IPS-20b (cell line): ENCODE data around the gene PLEKHG3.
A peak's percentile ranks its signal among the peaks of the same experiment; 100 is the strongest.
"Not testable (repeated sequence)": the region's sequence is repeated elsewhere in the genome, so short reads cannot be mapped to it uniquely, and the experiment has no call there.

Experiments
- H3K27ac ChIP-seq: one replicate; pipeline ENCODE4 v1.5.1; 2013; ENCODE audit warnings: low read length
- H3K27me3 ChIP-seq: 2 replicates; pipeline ENCODE4 v1.6.1; 2013; ENCODE audit warnings: mild to moderate bottlenecking, low read length, inconsistent platforms; ENCODE audit not compliant: insufficient read depth
- H3K36me3 ChIP-seq: 2 replicates; pipeline ENCODE4 v1.6.1; 2013; ENCODE audit warnings: low read depth, mild to moderate bottlenecking, inconsistent platforms, low read length, moderate library complexity; ENCODE audit not compliant: insufficient read depth
- H3K4me1 ChIP-seq: 2 replicates; pipeline ENCODE4 v1.6.1; 2013; ENCODE audit warnings: mild to moderate bottlenecking, control low read depth, inconsistent platforms, low read length, moderate library complexity; ENCODE audit not compliant: insufficient read depth
- H3K4me3 ChIP-seq: 2 replicates; pipeline ENCODE4 v1.5.1; 2013; ENCODE audit warnings: mild to moderate bottlenecking, low read length, inconsistent platforms
- H3K9ac ChIP-seq: 2 replicates; pipeline ENCODE4 v1.6.1; 2013; ENCODE audit warnings: low read depth, mild to moderate bottlenecking, inconsistent platforms, low read length, moderate library complexity
- H3K9me3 ChIP-seq: 2 replicates; pipeline ENCODE4 v1.6.1; 2013; ENCODE audit warnings: mild to moderate bottlenecking, low read depth, low read length, inconsistent platforms; ENCODE audit not compliant: insufficient read depth

The PLEKHG3 gene

DNA sequence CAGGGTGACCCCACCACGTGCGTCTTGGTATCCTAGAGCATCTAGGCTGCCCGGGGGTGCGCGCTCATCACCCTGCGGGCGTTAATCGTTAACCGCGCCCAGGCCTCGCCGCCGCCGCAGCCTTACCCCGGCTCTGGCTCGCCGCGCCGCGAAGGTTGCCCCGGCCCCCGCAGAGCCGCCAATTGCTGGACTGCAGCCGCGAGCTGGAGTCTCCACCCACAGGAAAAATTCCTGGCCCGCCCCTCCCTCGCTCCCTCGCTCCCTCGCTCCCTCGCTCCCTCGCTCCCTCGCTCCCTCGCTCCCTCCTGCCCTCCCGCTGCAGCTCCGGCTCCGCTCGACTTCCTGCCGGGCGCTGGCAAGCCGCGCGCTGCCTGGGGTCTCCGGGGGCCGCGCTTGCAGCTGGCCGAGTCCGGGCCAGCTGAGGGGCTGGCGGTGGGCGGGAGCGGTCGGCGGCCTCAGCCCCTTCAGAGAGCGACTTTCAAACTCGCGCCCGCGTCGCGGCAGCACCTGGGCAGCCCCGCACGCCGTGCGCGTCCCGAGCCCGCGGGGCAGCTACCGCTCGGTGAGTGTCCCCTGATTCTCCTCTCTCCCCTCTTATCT lies at the start of gene PLEKHG3:
TSS of gene PLEKHG3 (plus strand) at position 282 of the 600 bp plus-strand sequence. CDS start 23,208 bp downstream, outside the sequence.
- Histone ChIP-seq H3K27me3 (peaks cover 30% of the 10 kb centered on the region), H3K27ac (no peak within 1 kb of the TSS), H3K9ac (peak within 1 kb of the TSS; percentile 82), H3K9me3 (no peaks in the 10 kb centered on the region), H3K4me1 (peaks cover 57% of the 10 kb centered on the region), H3K36me3 (no peaks in the 10 kb centered on the region), H3K4me3 (peak within 1 kb of the TSS; percentile 84)

GRCh38 chr14:64654901-64655300 lies 49.3 kb upstream of the PLEKHG3 start:
- no peaks in the 10 kb centered on the region for H3K4me1 ChIP-seq
- no peak overlapping the region for H3K9ac ChIP-seq
- H3K4me3 ChIP-seq = no peak overlapping the region
- no peaks in the 10 kb centered on the region for H3K9me3 ChIP-seq
- H3K27me3 ChIP-seq = no peaks in the 10 kb centered on the region
- H3K36me3 ChIP-seq = no peaks in the 10 kb centered on the region
- H3K27ac ChIP-seq = no peak overlapping the region

GRCh38 chr14:64656986-64657385 lies 47.2 kb upstream of the PLEKHG3 start:
- no peaks in the 10 kb centered on the region for H3K27me3 ChIP-seq
- H3K9ac ChIP-seq = no peak overlapping the region
- H3K9me3 ChIP-seq = no peaks in the 10 kb centered on the region
- H3K4me3 ChIP-seq = no peak overlapping the region
- H3K27ac ChIP-seq = no peak overlapping the region
- no peaks in the 10 kb centered on the region for H3K4me1 ChIP-seq
- no peaks in the 10 kb centered on the region for H3K36me3 ChIP-seq

DNA sequence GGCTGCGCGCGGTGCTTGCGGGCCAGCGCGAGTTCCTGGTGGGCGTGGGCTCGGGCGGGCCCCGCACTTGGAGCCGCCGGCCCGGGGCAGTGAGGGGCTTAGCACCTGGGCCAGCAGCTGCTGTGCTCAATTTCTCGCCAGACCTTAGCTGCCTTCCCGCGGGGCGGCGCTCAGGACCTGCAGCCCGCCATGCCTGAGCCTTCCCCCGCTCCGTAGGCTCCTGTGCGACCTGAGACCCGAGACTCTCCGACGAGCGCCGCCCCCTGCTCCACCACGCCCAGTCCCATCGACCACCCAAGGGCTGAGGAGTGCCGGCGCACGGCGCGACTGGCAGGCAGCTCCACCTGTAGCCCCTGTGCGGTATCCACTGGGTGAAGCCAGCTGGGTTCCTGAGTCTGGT lies 46.0 kb upstream of the PLEKHG3 start:
- H3K36me3 ChIP-seq = no peaks in the 10 kb centered on the region
- no peaks in the 10 kb centered on the region for H3K9me3 ChIP-seq
- H3K9ac ChIP-seq = no peak overlapping the region
- H3K27ac ChIP-seq = no peak overlapping the region
- H3K27me3 ChIP-seq = no peaks in the 10 kb centered on the region
- H3K4me1 ChIP-seq = no peaks in the 10 kb centered on the region
- H3K4me3 ChIP-seq = no peak overlapping the region

GRCh38 chr14:64658700-64659264 lies 45.4 kb upstream of the PLEKHG3 start:
- H3K4me3 ChIP-seq, H3K4me1 ChIP-seq, H3K27me3 ChIP-seq, H3K36me3 ChIP-seq, H3K9me3 ChIP-seq, H3K27ac ChIP-seq, H3K9ac ChIP-seq: not testable (repeated sequence)

GRCh38 chr14:64659366-64659765 lies 44.9 kb upstream of the PLEKHG3 start:
- Histone ChIP-seq H3K4me3 (no peak overlapping the region), H3K36me3 (no peaks in the 10 kb centered on the region), H3K9me3 (no peaks in the 10 kb centered on the region), H3K4me1 (no peaks in the 10 kb centered on the region), H3K27me3 (no peaks in the 10 kb centered on the region), H3K27ac (no peak overlapping the region), H3K9ac (no peak overlapping the region)

DNA sequence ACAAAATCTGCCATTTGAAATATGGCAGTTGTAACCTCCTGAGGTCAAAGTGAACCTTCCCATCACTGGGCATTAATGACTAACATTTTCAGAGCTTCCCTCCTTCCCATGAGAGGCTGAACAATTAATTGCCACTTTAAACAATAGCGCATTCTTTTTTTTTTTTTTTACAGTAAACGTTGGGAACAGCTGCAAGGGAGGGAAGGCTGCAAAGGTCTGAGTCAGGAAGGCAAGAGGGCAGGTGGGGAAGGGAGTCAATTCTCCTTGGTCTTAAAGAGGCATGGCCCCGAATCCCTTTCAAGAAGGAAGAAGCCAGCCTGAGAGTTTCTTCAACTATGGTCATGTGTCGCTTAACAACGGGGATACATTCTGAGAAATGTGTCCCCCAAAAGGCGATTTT lies 41.0 kb upstream of the PLEKHG3 start:
- Histone ChIP-seq H3K4me1 (no peaks in the 10 kb centered on the region), H3K27me3 (no peaks in the 10 kb centered on the region), H3K4me3 (no peak overlapping the region), H3K27ac (no peak overlapping the region), H3K36me3 (no peaks in the 10 kb centered on the region), H3K9me3 (no peaks in the 10 kb centered on the region), H3K9ac (no peak overlapping the region)

GRCh38 chr14:64671591-64671990 lies 32.6 kb upstream of the PLEKHG3 start:
- Histone ChIP-seq H3K4me3 (no peak overlapping the region), H3K36me3 (no peaks in the 10 kb centered on the region), H3K9ac (no peak overlapping the region), H3K4me1 (no peaks in the 10 kb centered on the region; the same call in 1 of the 2 replicates), H3K9me3 (no peaks in the 10 kb centered on the region), H3K27me3 (no peaks in the 10 kb centered on the region), H3K27ac (no peak overlapping the region)

GRCh38 chr14:64673316-64673715 lies 30.9 kb upstream of the PLEKHG3 start:
- H3K9ac ChIP-seq = no peak overlapping the region
- no peaks in the 10 kb centered on the region for H3K27me3 ChIP-seq
- no peak overlapping the region for H3K27ac ChIP-seq
- no peak overlapping the region for H3K4me3 ChIP-seq
- no peaks in the 10 kb centered on the region for H3K36me3 ChIP-seq
- H3K4me1 ChIP-seq = no peaks in the 10 kb centered on the region; the same call in 1 of the 2 replicates
- no peaks in the 10 kb centered on the region for H3K9me3 ChIP-seq

GRCh38 chr14:64673748-64674147 lies 30.5 kb upstream of the PLEKHG3 start:
- Histone ChIP-seq H3K36me3 (no peaks in the 10 kb centered on the region), H3K4me1 (no peaks in the 10 kb centered on the region; the same call in 1 of the 2 replicates), H3K9ac (no peak overlapping the region), H3K27ac (no peak overlapping the region), H3K9me3 (no peaks in the 10 kb centered on the region), H3K27me3 (no peaks in the 10 kb centered on the region), H3K4me3 (no peak overlapping the region)

- no peak overlapping the region for H3K4me3 ChIP-seq
- no peaks in the 10 kb centered on the region for H3K9me3 ChIP-seq
- H3K36me3 ChIP-seq = no peaks in the 10 kb centered on the region
- no peaks in the 10 kb centered on the region; the same call in 1 of the 2 replicates for H3K4me1 ChIP-seq
- H3K27me3 ChIP-seq = no peaks in the 10 kb centered on the region
- no peak overlapping the region for H3K27ac ChIP-seq
- H3K9ac ChIP-seq = no peak overlapping the region
Observed at GRCh38 chr14:64674829-64675228, 29.4 kb upstream of the PLEKHG3 start.

GRCh38 chr14:64675312-64675711 lies 28.9 kb upstream of the PLEKHG3 start:
- Histone ChIP-seq H3K27ac (no peak overlapping the region), H3K4me1 (no peaks in the 10 kb centered on the region; the same call in 1 of the 2 replicates), H3K27me3 (no peaks in the 10 kb centered on the region), H3K4me3 (no peak overlapping the region), H3K9me3 (no peaks in the 10 kb centered on the region), H3K36me3 (no peaks in the 10 kb centered on the region), H3K9ac (no peak overlapping the region)
